Adrenal gland (tissue), 5 donors: Measurements from ENCODE around the gene MTMR6.

ENCODE experiments used
- CTCF ChIP-seq, 6 experiments: fragments of 450-650 bp in 4 of 6; fragments of 200-600 bp in 2 of 6; sonication (generic) in 1 of 6; IDR thresholded peaks; 1 replicate in 5 of 6; 2 replicates in 1 of 6; pipeline versions ENCODE4 v1.5.1 to v1.8.0; 2016 to 2021; ENCODE audit warnings: antibody characterized with exemption in 6 of 6, mild to moderate bottlenecking in 2 of 6, moderate library complexity in 1 of 6
- POLR2A ChIP-seq, 2 donors: fragments of 450-650 bp; IDR thresholded peaks; one replicate each; pipeline ENCODE4 v1.6.1; 2017; ENCODE audit warnings: antibody characterized with exemption in 2 of 2, mild to moderate bottlenecking in 2 of 2, moderate library complexity in 1 of 2
- donor health status: DM: no; HTN: no; CAD: no.

GRCh38 chr13:25198647-25199046 lies 88.6 kb downstream of the MTMR6 start:
- no peak for TF ChIP-seq CTCF (IDR thresholded peaks at IDR 0.05)
- no peak for TF ChIP-seq POLR2A (IDR thresholded peaks at IDR 0.05)
